Mucosa of descending colon (tissue), 3 donors: Measurements from ENCODE around the gene PSMD1. TPM values are rescaled to one million over a fixed set of nuclear protein-coding genes. Genes with fewer than 3 reads are reported as not detected.
"Not testable (repeated sequence)": the region's sequence is repeated elsewhere in the genome, so short reads cannot be mapped to it uniquely, and the experiment has no call there.

Experiments
- ATAC-seq: fragments of 200-7000 bp; cut with Tn5 transposase; one replicate; pipeline ENCODE4 v1.9.1; 2020; ENCODE audit warnings: mild to moderate bottlenecking, moderate library complexity
- DNase-seq, 3 donors: peaks; one replicate each; pipeline ENCODE4 v3.0.0-alpha.2; 2020
- H3K36me3 ChIP-seq: fragments of 200-600 bp; one replicate; pipeline ENCODE4 v1.8.0; 2021; ENCODE audit warnings: low read depth, mild to moderate bottlenecking
- H3K4me1 ChIP-seq: fragments of 200-600 bp; one replicate; pipeline ENCODE4 v1.8.0; 2021; ENCODE audit warnings: low read depth, mild to moderate bottlenecking
- H3K4me3 ChIP-seq: fragments of 200-600 bp; one replicate; pipeline ENCODE4 v1.8.0; 2021; ENCODE audit warnings: mild to moderate bottlenecking
- H3K9me3 ChIP-seq: fragments of 200-600 bp; one replicate; pipeline ENCODE4 v1.8.0; 2021; ENCODE audit warnings: mild to moderate bottlenecking
- CTCF ChIP-seq: fragments of 200-600 bp; IDR thresholded peaks from one replicate; pipeline ENCODE4 v1.8.0; 2022; ENCODE audit warnings: antibody characterized with exemption, mild to moderate bottlenecking
- intact Hi-C, 2 donors: fragments of 100-400 bp; cut with DNase I in 1 of 2; cut with micrococcal nuclease in 1 of 2; formaldehyde crosslinking; loops; one replicate each; pipeline versions ENCODE4 v1.11.0 to v1.11.1; 2022; cut with DNase I, micrococcal nuclease
- total RNA-seq, 3 donors: library from RNA; stranded (reverse); fragmentation: NEBNext Ultra II Directional in 2 of 3; extraction: Animal tissue kit (Norgen Biotek cat#: 25700) in 2 of 3; gene quantifications; one replicate each; pipeline versions ENCODE4 v1.2.1 to v1.2.4, GENCODE V29; 2021 to 2023
- donor health status: DM: no; HTN: no; CAD: no; lungs with moderate emphysema.
- donor health status: DM: no; HTN: no; CAD: no.
- donor health status: DM: no; HTN: yes; CAD: no.

PSMD1 gene
- total RNA-seq, 3 donors from 2014 or later: 68.1 to 90.4 (median 76.6) TPM

- no peak for ATAC-seq
- H3K4me1 ChIP-seq: no peaks in the 10 kb centered on the region
- intact Hi-C loops: no loop called here
Observed at GRCh38 chr2:231134910-231135655, 78.4 kb downstream of the PSMD1 start.

GRCh38 chr2:231138699-231139098, 82.0 kb downstream of the PSMD1 start:
- Histone ChIP-seq H3K4me1 (no peaks in the 10 kb centered on the region), H3K9me3 (no peaks in the 10 kb centered on the region), H3K36me3 (no peaks in the 10 kb centered on the region), H3K4me3 (no peak overlapping the region)
- intact Hi-C loops: no loop called here
- DNase-seq (no peak), ATAC-seq (peak; percentile 51)
- TF ChIP-seq CTCF: no peak

More at GRCh38 chr2:231134910-231135655, 78.4 kb downstream of the PSMD1 start:
- no peak for TF ChIP-seq CTCF
- DNase-seq: no peak
- Histone ChIP-seq H3K36me3 (no peaks in the 10 kb centered on the region), H3K9me3 (no peaks in the 10 kb centered on the region), H3K4me3 (no peak overlapping the region)

- H3K4me1 ChIP-seq: no peaks in the 10 kb centered on the region
- intact Hi-C loops: no loop called here
- no peak for DNase-seq
- H3K4me3 ChIP-seq: no peak overlapping the region
- TF ChIP-seq CTCF: no peak
- no peak for ATAC-seq
- H3K36me3 ChIP-seq: no peaks in the 10 kb centered on the region
- H3K9me3 ChIP-seq: no peaks in the 10 kb centered on the region
Observed at GRCh38 chr2:231139796-231140195, 83.1 kb downstream of the PSMD1 start.

- ATAC-seq, H3K4me1 ChIP-seq, intact Hi-C loops, H3K4me3 ChIP-seq, H3K9me3 ChIP-seq, H3K36me3 ChIP-seq, DNase-seq: not testable (repeated sequence)
Observed at GRCh38 chr2:231140808-231141207, 84.1 kb downstream of the PSMD1 start.

GRCh38 chr2:231144896-231145295, 88.2 kb downstream of the PSMD1 start:
- Histone ChIP-seq H3K9me3 (no peaks in the 10 kb centered on the region), H3K4me1 (no peaks in the 10 kb centered on the region), H3K4me3 (no peak overlapping the region), H3K36me3 (no peaks in the 10 kb centered on the region)
- TF ChIP-seq CTCF: no peak
- DNase-seq (no peak), ATAC-seq (no peak)
- intact Hi-C loops: no loop called here

- H3K36me3 ChIP-seq: no peaks in the 10 kb centered on the region
- ATAC-seq: no peak
- intact Hi-C loops: no loop called here
- H3K9me3 ChIP-seq: no peaks in the 10 kb centered on the region
- H3K4me3 ChIP-seq: no peak overlapping the region
- DNase-seq: no peak
- H3K4me1 ChIP-seq: no peaks in the 10 kb centered on the region
- TF ChIP-seq CTCF: no peak
Observed at GRCh38 chr2:231146665-231147064, 90.0 kb downstream of the PSMD1 start.
